ENCODE results near the gene IFT172.
"Not testable (repeated sequence)": the region's sequence is repeated elsewhere in the genome, so short reads cannot be mapped to it uniquely, and the experiment has no call there.

Gene IFT172

DNA sequence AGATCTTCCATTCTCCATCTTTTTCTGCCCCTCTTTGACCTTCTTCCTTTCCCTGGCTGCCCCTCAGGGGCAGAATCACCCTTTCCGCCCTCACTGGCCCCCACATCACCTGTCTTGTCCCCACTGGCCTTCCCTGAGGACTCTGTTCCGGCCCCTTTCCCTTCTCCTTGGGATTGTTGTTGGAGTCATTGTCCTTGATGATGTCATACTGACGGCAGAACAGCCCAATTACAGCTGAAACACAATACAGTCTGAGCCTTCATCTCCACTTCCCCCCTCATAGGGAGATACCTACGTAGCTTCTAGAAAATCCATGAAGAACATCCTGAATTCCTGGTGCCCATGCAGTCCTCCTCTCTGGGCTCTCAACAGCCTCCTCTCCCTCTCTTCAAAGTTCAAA is 3.0 kb upstream of the IFT172 start:
- no peak for DNase-seq

GRCh38 chr2:27489118-27489497 is 435 bp downstream of the IFT172 start:
- DNase-seq = peak; percentile 16

DNA sequence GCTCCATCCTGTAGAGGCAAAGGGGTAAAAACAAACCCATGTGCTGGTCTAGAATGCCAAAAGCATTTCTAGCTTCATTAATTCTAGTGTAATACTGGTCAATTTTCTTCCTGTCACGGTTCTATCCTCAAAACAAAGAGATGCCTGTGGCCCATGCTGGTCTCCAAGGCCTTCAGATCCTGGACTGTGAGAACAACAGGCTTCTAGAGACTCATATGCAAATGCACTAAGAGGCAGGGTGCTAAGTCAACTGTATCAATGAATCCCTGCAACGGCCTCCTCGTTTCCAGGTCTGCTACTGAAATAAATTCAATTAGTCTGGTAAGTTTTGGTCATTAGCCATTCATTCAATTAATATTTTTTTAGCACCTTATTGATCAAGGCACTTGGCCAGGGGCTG is 4.0 kb downstream of the IFT172 start:
- no peak for DNase-seq

GRCh38 chr2:27471961-27472360 is 17.6 kb downstream of the IFT172 start:
- DNase-seq = no peak

DNA sequence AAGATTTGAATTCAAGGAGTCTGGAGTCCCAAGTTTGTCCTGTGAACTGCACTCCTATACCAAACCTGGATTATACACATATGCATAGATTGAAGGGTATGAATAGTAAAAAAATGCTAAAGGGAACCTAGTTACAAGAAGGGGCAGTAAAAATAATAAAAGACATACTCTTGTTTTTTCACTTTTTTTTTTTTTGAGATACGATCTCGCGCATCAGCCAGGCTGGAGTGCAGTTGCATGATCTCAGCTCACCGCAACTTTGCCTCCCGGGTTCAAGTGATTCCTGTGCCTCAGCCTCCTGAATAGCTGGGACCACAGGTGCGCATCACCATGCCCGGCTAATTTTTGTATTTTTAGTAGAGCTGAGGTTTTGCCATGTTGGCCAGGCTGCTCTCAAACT is 25.1 kb downstream of the IFT172 start:
- DNase-seq = no peak

DNA sequence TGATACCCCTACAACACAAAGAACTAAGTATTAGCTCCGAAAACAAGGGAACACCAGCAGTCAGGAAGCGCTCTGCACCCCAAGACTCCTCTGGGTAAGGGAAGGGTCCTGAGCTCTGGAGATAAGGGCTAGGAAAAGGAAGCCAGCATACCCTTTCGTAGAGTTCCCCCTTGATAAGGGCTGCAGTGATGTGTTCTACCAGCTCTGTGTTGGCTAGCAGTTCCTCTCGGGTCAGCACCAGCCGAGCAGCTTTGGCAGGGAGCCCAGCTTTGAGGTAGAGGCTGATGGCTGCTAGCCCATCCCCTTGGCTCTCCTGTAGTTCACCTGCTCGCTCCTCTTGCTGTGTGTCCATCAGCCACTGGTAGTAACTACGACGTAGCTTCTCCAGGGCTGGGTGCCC is 28.4 kb downstream of the IFT172 start:
- DNase-seq = no peak

DNA sequence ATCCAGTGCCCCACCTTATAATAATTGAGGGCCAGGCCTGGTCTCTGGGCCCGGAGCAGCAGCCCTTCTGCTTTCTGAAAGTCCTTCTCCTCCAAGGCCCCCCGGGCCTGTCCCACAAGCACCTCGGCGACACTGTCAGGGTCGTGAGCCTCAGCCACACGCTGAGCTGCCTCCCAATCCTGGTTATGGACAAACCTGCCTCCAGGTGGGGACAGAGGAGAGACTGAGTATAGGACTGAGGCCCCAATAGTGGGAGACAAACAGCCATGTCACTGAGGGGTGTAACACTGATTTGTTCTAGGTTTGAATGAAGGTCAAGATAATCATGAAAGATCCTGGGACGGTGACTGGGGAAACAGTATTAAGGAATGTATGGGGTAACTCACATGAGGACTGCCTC is 35.6 kb downstream of the IFT172 start:
- no peak for DNase-seq

DNA sequence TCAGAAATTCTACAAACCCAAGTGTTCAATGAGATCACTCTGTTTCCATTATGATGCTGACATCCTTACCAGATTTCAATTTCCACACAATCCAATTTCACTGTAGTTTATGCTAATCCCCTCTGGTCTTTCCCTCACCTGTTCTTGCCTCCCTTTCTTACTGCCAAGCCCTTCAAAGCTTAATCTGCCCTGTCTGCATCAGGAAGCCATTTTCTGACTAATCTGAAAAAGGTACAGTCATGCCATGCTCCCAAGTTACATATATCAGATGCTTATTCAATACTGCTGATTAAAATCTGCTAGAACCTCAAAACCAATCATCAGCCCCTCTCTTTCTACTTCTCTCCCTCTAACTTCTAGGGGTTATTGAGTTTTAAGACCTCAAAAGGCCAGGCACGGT is 38.4 kb downstream of the IFT172 start:
- DNase-seq = no peak

DNA sequence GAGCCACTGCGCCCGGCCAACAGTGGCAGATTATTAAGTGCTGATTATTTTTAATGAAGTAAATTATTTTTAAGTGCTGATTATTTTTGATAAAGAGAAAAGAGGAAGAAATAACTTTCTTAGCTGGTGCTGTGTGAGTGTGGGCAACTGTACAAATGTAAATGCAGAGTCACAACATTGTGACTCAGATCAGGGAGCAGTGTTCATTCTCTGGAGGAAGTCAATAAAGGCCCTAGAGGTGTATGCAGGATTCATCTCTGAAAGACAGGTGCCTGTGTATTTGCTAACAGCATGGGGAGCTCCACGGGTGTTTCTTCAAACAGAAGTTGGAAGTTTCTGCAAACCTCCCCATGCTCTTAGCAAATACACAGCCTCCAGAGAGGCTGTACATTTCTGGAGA is 41.2 kb downstream of the IFT172 start:
- no peak for DNase-seq

DNA sequence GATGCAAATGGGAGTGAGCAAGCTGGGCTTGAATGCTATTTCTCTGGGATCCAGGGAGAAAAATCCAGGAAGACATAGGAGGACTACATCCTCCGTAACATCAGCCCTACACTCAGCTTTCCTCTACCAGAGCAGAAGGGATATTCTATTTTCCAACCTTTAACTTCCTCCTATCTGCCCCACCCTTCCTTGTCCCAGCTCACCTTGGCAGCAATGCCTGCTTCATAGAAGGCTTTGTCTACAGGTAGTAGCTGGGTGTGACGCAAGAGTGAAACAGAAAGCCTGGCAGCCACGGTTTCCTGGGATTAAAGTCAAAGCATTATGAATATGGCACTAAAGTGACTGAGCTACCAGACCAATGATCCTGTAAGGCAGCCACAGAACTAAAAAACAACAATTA is 43.5 kb downstream of the IFT172 start:
- DNase-seq = no peak

- no peak for DNase-seq
These were observed 43.9 kb downstream of the IFT172 start for GRCh38 chr2:27445615-27446014.

DNA sequence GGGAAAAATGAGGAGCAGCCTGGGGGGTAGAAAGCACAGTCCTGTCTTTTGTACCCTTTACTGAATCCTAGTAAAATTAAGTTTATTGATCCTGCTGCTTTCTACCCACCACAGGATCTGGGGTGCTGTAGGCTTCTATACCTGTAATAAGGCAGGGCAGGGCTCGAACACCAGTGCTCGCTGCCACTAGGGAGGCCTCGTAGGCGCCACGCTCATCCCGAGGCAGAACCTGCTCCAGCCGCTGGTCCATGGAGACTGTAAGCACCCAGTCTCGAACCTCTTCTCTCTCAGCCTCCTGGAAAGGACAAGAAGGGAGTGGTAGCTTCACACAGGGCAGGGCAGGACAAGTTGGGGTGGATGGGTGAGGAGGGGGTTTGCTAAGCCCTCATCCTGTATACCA is 44.4 kb downstream of the IFT172 start:
- no peak for DNase-seq

DNA sequence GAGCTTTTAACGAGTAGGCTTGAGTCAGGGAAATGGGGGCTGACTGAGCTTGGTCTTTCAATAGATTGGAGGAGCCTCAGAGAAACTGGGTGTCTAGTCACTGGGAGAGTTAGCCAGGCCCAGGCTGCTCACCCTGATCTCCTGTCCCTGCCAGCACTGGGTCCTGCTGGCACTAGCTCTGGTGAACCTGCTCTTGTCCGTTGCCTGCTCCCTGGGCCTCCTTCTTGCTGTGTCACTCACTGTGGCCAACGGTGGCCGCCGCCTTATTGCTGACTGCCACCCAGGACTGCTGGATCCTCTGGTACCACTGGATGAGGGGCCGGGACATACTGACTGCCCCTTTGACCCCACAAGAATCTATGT is 46.6 kb downstream of the IFT172 start:
- DNase-seq = no peak

DNA sequence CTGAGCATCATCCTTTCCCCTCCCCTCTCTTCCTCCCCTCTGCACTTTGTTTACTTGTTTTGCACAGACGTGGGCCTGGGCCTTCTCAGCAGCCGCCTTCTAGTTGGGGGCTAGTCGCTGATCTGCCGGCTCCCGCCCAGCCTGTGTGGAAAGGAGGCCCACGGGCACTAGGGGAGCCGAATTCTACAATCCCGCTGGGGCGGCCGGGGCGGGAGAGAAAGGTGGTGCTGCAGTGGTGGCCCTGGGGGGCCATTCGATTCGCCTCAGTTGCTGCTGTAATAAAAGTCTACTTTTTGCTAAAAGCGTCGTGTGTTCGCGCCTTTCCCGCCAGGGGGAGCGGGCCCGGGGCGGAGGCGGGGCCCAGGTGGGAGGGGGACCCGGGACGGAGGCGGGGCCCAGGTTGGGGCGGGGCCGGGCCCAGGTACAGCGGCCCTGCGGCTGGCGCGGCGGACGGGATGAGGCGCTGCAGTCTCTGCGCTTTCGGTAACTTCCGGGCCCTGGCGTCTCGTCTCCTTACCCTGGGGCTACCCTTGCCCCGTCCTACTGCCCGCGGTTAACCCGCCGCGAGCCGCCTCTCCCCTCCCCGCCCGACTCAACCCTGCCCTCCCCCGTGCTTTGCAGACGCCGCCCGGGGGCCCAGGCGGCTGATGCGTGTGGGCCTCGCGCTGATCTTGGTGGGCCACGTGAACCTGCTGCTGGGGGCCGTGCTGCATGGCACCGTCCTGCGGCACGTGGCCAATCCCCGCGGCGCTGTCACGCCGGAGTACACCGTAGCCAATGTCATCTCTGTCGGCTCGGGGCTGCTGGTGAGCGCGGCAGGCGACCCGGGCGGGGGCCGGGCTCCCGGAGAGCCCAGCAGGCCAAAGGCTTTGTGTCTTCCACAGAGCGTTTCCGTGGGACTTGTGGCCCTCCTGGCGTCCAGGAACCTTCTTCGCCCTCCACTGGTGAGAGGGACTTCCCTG is 47.3 kb downstream of the IFT172 start, which contains the start of gene KRTCAP3:
KRTCAP3 (plus strand) TSS at position 424 of the 962 bp plus-strand sequence; CDS start at position 456, 32 bp downstream.
- no peak for DNase-seq

DNA sequence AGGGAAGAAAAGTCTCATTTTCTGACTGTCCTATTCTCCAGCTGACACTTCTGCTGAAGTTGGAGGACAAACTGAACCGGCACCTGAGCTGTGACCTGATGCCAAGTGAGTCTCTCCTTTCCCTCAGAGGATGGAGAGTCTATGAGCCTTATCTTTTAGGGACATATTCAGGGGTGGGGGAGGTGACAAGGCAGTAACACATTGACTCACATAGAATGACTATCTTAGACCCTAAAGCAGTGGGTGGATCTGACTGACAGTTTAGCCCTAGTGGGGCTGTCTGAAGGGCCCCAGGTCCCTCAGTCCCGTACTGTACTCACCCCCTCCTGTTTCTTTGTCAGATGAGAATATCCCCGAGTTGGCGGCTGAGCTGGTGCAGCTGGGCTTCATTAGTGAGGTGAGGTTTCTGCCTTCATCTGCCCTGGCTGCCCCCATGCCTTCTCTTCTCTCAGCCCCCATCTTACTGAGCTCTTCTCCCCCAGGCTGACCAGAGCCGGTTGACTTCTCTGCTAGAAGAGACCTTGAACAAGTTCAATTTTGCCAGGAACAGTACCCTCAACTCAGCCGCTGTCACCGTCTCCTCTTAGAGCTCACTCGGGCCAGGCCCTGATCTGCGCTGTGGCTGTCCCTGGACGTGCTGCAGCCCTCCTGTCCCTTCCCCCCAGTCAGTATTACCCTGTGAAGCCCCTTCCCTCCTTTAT is 48.2 kb downstream of the IFT172 start:
- DNase-seq = no peak

GRCh38 chr2:27435628-27436027 is 53.9 kb downstream of the IFT172 start:
- no peak for DNase-seq

DNA sequence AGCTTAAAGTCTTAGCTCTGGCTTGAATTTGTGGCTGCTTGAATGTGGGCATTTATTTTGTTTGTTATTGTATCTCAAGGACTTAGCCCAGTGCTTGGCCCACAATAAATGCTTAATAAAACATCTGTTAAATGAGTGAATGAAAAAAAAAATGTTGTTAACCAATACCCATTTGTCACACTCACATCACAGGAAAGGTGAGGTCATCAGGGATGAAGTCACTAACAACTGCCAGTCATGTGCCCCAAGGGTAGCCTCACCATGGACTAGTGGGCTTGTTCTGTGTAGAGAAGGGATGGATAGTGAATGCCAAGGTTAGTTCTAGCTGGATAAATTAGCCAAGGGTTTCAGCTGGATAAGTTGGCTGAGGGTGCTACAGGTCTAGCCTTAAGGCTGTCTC is 58.1 kb downstream of the IFT172 start:
- DNase-seq = peak; percentile 87

DNA sequence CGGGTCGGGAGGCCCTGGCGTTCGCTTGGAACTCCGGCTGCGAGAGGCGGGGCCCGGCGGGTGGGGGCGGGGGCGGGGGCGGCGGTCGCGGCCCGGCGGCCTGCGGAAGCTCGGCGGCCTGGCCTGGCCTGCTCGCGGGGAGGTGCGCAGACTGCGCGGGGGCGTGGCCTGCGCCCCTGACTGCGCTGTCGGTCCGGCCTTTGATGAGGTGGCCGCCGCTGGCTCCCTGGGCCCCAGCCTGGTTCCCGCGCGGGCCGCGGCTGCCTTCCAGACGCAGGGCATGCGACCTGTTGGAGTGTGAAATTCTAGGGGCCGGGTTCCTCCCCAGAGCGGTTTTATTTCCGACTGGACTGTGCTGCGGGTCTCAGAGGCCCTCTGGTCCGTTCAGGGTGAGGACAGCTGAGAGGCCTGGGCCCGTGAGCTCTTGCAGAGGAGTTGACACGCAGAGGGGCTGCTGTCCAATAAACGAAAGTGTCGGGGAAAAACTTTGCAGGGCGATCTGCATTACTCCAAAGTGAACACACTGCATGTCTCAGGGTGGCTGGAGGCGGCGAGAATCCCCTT is 60.5 kb downstream of the IFT172 start:
- DNase-seq = peak; percentile 91

- DNase-seq = peak; percentile 94
These were observed 61.1 kb downstream of the IFT172 start, which contains the start of gene NRBP1 for GRCh38 chr2:27428213-27428977. TSS of gene NRBP1 (plus strand) at chr2:27428631. CDS start at chr2:27433274, 4,643 bp downstream.

DNA sequence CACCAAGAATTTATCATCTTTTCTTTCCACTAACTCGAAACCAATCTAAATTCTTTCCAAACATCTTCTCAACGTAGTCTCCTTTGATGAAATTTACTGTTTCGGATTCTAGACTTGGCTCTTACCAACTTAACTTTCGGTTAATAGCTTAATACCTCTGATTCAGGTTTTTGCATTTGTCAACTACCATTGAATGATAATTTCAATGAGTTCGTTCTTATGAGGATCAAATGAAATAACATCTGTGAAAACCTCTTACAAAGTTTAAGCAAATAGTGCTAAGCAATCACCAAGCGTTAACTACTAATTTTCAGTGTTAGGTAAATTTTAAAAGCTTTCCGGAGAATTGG is 61.7 kb downstream of the IFT172 start:
- DNase-seq = no peak

DNA sequence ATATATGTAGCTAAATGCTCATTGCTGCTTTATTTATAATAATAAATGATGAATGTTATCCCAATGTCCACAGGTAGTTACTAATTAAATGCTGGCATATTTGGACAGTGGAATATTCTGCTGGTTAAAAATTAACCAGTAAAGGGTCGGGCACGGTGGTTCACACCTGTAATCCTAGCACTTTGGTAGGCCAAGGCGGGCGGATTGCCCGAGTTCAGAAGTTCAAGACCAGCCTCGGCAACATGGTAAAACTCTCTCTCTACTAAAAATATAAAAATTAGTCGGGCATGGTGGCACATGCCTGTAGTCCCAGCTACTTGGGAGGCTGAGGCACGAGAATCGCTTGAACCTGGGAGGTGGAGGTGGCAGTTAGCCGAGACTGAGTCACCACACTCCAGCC is 64.5 kb downstream of the IFT172 start:
- not testable (repeated sequence) for DNase-seq

GRCh38 chr2:27422958-27423357 is 66.6 kb downstream of the IFT172 start:
- no peak for DNase-seq

GRCh38 chr2:27421660-27422250 is 67.8 kb downstream of the IFT172 start:
- DNase-seq = no peak
